ENCODE data around the gene SSX2IP.

DNA sequence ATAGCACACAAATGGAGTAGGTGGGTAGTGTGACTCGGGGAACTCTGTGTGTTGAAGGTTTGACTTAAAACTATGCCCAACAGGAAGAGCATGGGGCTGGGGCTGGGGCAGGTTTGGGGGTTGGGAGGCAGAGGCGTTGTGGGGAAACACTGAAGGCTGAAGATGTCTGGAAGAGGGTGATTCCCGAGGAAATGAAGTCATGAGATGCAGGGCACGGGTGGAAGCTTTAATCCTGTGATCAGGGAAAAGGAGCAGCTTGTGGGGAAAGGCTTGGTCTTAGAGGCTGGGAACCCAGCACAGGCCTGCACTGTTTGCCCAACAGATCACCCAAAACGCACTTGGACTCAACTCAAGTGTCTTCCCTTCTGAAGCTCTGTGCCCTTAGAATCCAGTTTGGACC, 89.5 kb downstream of the SSX2IP start:
- TF ChIP-seq CTCF (conservative IDR thresholded peaks at IDR 0.05 in 1 of 2, IDR thresholded peaks at IDR 0.05 in 1 of 2; ENCODE audit: low read depth in 1 of 2, low read length in 2 of 2) (no peak), EZH2 (IDR thresholded peaks at IDR 0.05; ENCODE audit: low read length, missing control alignments) (no peak)

Measured in fibroblast of lung (primary cell).